GM12878 (cell line): ENCODE results near the gene SPG7. TPM values are rescaled to one million over a fixed set of nuclear protein-coding genes. Genes with fewer than 3 reads are reported as not detected.

Source experiments
- ATF7 ChIP-seq: fragments of 450-650 bp; IDR thresholded peaks from 2 replicates; pipeline ENCODE4 v1.6.1; 2016; ENCODE audit warnings: low read depth, mild to moderate bottlenecking
- BMI1 ChIP-seq: fragments of 450-650 bp; IDR thresholded peaks from 2 replicates; pipeline ENCODE4 v1.6.1; 2016; ENCODE audit warnings: mild to moderate bottlenecking, moderate library complexity, borderline replicate concordance
- CHD1 ChIP-seq: IDR thresholded peaks from 2 replicates; pipeline ENCODE4 v1.6.1; 2012; ENCODE audit warnings: low read depth, low read length, improper control_type of control experiment
- CHD2 ChIP-seq: IDR thresholded peaks from 2 replicates; pipeline ENCODE4 v1.6.1; 2011; ENCODE audit warnings: low read depth, low read length, improper control_type of control experiment, borderline replicate concordance
- CREM ChIP-seq: IDR thresholded peaks from 2 replicates; pipeline ENCODE4 v1.6.1; 2014; ENCODE audit warnings: antibody characterized with exemption, low read depth
- DPF2 ChIP-seq: fragments of 450-650 bp; IDR thresholded peaks from 2 replicates; pipeline ENCODE4 v1.6.1; 2017; ENCODE audit warnings: mild to moderate bottlenecking
- GABPA ChIP-seq: IDR thresholded peaks from 2 replicates; pipeline ENCODE4 v1.6.1; 2014; ENCODE audit warnings: antibody characterized with exemption, low read depth, mild to moderate bottlenecking, inconsistent platforms
- IKZF2 ChIP-seq, 2 experiments: fragments of 450-650 bp; IDR thresholded peaks; 2 replicates each; pipeline ENCODE4 v1.6.1; 2017; ENCODE audit warnings: mild to moderate bottlenecking in 2 of 2, moderate library complexity in 2 of 2
- NBN ChIP-seq: fragments of 450-650 bp; IDR thresholded peaks from 2 replicates; pipeline ENCODE4 v1.6.1; 2016
- NFXL1 ChIP-seq: fragments of 450-650 bp; IDR thresholded peaks from 2 replicates; pipeline ENCODE4 v1.6.1; 2017; ENCODE audit warnings: antibody characterized with exemption, mild to moderate bottlenecking, borderline replicate concordance
- NR2C1 ChIP-seq: fragments of 450-650 bp; IDR thresholded peaks from 2 replicates; pipeline ENCODE4 v1.6.1; 2017; ENCODE audit warnings: antibody characterized with exemption, mild to moderate bottlenecking, moderate library complexity
- RUNX3 ChIP-seq: IDR thresholded peaks from 2 replicates; pipeline ENCODE4 v1.6.1; 2012; ENCODE audit warnings: low read length, inconsistent platforms
- SMAD1 ChIP-seq: fragments of 450-650 bp; IDR thresholded peaks from 2 replicates; pipeline ENCODE4 v1.6.1; 2018; ENCODE audit warnings: mild to moderate bottlenecking, low read depth; ENCODE audit not compliant: partially characterized antibody
- SMARCA5 ChIP-seq: fragments of 450-650 bp; IDR thresholded peaks from 2 replicates; pipeline ENCODE4 v1.6.1; 2017; ENCODE audit warnings: mild to moderate bottlenecking
- SPI1 ChIP-seq: IDR thresholded peaks from 2 replicates; pipeline ENCODE4 v1.6.1; 2011; ENCODE audit warnings: low read depth, mild to moderate bottlenecking, low read length, moderate library complexity, borderline replicate concordance; ENCODE audit not compliant: insufficient read depth
- TCF3 ChIP-seq: IDR thresholded peaks from 2 replicates; pipeline ENCODE4 v1.6.1; 2012; ENCODE audit warnings: low read depth, mild to moderate bottlenecking, low read length, borderline replicate concordance; ENCODE audit not compliant: insufficient read depth
- polyA plus RNA-seq, 11 experiments: library from polyadenylated mRNA; depleted of rRNA in 4 of 11; unstranded in 6 of 11; stranded (reverse) in 5 of 11; fragments of >200 nt; fragmentation: Nextera tagmentation in 4 of 11; fragmentation: Illumina TruSeq in 1 of 11; extraction: Ambion mirVana in 4 of 11; extraction: Trizol in 1 of 11; gene quantifications; 1 replicate in 1 of 11; 2 replicates in 10 of 11; pipeline versions ENCODE4 v1.2.1 to v1.2.3, GENCODE V29; 2011 to 2016; ENCODE audit warnings: inconsistent platforms in 2 of 11, missing spikeins in 2 of 11, low read depth in 1 of 11
- total RNA-seq, 4 experiments: library from RNA; depleted of rRNA in 3 of 4; stranded (reverse); fragments of >200 nt in 3 of 4; fragmentation: Illumina TruSeq in 1 of 4; extraction: Trizol in 1 of 4; gene quantifications; 2 replicates each; pipeline versions ENCODE4 v1.2.1 to v1.2.3, GENCODE V29; 2013 to 2021
- TF ChIP-seq, protein P1 (sequence below): IDR thresholded peaks from 2 replicates; pipeline ENCODE4 v1.6.1; 2012; ENCODE audit warnings: mild to moderate bottlenecking, low read depth, low read length
- TF ChIP-seq, protein P2 (sequence below): fragments of 450-650 bp; IDR thresholded peaks from 2 replicates; pipeline ENCODE4 v1.6.1; 2017; ENCODE audit warnings: low read depth, mild to moderate bottlenecking, moderate library complexity
- TF ChIP-seq, protein P3 (sequence below): fragments of 450-650 bp; IDR thresholded peaks from 2 replicates; pipeline ENCODE4 v1.6.1; 2016; ENCODE audit warnings: mild to moderate bottlenecking
- TF ChIP-seq, protein P4 (sequence below): fragments of 450-650 bp; conservative IDR thresholded peaks from 2 replicates; pipeline ENCODE4 v1.6.1; 2017; ENCODE audit warnings: mild to moderate bottlenecking, moderate library complexity

Gene SPG7
- total and polyA plus RNA-seq, 10 of the 15 experiments (the other 5 are each of a cell fraction or from before 2014, with no cell fraction given): 5.9 to 75.9 (median 52.5) TPM

DNA sequence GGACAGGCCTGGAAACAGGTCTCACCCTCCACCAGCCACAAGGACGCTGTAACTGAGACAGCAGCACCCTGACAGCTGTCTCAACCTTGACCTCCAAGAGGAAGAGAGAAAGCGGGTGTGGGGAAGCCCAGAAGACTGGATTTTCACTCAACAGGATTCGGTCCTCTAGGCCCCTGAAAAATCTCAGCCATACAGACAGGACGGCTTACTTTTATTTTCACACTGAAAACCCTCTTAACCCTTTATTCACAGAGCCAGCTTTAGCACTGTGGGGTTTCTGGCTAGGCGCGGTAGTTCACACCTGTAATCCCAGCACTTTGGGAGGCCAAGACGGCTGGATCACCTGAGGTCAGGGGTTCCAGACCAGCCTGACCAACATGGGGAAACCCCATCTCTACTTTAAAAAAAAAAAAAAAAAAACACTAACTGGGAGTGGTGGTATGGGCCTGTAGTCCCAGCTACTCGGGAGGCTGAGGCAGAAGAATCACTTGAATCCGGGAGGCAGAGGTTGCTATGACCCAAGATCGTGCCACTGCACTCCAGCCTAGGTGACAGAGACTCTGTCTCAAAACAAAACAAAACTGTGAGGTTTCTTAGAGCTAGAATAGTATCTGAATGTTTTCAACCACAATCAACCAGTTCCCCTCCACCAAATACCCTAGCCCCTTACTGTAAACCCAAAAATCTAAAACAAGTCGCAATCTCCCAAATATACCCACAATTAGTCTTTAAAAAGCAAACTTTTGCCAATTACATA, 23.1 kb upstream of the SPG7 start (continued):
- TF ChIP-seq, protein P1, sequence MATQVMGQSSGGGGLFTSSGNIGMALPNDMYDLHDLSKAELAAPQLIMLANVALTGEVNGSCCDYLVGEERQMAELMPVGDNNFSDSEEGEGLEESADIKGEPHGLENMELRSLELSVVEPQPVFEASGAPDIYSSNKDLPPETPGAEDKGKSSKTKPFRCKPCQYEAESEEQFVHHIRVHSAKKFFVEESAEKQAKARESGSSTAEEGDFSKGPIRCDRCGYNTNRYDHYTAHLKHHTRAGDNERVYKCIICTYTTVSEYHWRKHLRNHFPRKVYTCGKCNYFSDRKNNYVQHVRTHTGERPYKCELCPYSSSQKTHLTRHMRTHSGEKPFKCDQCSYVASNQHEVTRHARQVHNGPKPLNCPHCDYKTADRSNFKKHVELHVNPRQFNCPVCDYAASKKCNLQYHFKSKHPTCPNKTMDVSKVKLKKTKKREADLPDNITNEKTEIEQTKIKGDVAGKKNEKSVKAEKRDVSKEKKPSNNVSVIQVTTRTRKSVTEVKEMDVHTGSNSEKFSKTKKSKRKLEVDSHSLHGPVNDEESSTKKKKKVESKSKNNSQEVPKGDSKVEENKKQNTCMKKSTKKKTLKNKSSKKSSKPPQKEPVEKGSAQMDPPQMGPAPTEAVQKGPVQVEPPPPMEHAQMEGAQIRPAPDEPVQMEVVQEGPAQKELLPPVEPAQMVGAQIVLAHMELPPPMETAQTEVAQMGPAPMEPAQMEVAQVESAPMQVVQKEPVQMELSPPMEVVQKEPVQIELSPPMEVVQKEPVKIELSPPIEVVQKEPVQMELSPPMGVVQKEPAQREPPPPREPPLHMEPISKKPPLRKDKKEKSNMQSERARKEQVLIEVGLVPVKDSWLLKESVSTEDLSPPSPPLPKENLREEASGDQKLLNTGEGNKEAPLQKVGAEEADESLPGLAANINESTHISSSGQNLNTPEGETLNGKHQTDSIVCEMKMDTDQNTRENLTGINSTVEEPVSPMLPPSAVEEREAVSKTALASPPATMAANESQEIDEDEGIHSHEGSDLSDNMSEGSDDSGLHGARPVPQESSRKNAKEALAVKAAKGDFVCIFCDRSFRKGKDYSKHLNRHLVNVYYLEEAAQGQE: no peak
- TF ChIP-seq, protein P2, sequence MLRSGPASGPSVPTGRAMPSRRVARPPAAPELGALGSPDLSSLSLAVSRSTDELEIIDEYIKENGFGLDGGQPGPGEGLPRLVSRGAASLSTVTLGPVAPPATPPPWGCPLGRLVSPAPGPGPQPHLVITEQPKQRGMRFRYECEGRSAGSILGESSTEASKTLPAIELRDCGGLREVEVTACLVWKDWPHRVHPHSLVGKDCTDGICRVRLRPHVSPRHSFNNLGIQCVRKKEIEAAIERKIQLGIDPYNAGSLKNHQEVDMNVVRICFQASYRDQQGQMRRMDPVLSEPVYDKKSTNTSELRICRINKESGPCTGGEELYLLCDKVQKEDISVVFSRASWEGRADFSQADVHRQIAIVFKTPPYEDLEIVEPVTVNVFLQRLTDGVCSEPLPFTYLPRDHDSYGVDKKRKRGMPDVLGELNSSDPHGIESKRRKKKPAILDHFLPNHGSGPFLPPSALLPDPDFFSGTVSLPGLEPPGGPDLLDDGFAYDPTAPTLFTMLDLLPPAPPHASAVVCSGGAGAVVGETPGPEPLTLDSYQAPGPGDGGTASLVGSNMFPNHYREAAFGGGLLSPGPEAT: peak; percentile 82
- TF ChIP-seq CHD1 (no peak), ATF7 (peak; percentile 51), DPF2 (peak; percentile 60; the same call in 1 of the 2 replicates), TCF3 (peak; percentile 83; the same call in 1 of the 2 replicates), IKZF2 (IDR thresholded peaks at IDR 0.05) (peak; percentile 72 to 77; a peak in 2 of 4 replicates), BMI1 (no peak), RUNX3 (peak; percentile 82), GABPA (0 out of 2 replicates have a peak, but pooled peaks have one; percentile 15), NFXL1 (no peak), CREM (peak; percentile 34; the same call in 1 of the 2 replicates), CHD2 (no peak; the same call in 1 of the 2 replicates), SMAD1 (no peak), NR2C1 (peak; percentile 83), NBN (peak; percentile 71), SPI1 (peak; percentile 79), SMARCA5 (no peak)
- TF ChIP-seq, protein P3, sequence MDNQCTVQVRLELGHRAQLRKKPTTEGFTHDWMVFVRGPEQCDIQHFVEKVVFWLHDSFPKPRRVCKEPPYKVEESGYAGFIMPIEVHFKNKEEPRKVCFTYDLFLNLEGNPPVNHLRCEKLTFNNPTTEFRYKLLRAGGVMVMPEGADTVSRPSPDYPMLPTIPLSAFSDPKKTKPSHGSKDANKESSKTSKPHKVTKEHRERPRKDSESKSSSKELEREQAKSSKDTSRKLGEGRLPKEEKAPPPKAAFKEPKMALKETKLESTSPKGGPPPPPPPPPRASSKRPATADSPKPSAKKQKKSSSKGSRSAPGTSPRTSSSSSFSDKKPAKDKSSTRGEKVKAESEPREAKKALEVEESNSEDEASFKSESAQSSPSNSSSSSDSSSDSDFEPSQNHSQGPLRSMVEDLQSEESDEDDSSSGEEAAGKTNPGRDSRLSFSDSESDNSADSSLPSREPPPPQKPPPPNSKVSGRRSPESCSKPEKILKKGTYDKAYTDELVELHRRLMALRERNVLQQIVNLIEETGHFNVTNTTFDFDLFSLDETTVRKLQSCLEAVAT: peak; percentile 85
- TF ChIP-seq, protein P4, sequence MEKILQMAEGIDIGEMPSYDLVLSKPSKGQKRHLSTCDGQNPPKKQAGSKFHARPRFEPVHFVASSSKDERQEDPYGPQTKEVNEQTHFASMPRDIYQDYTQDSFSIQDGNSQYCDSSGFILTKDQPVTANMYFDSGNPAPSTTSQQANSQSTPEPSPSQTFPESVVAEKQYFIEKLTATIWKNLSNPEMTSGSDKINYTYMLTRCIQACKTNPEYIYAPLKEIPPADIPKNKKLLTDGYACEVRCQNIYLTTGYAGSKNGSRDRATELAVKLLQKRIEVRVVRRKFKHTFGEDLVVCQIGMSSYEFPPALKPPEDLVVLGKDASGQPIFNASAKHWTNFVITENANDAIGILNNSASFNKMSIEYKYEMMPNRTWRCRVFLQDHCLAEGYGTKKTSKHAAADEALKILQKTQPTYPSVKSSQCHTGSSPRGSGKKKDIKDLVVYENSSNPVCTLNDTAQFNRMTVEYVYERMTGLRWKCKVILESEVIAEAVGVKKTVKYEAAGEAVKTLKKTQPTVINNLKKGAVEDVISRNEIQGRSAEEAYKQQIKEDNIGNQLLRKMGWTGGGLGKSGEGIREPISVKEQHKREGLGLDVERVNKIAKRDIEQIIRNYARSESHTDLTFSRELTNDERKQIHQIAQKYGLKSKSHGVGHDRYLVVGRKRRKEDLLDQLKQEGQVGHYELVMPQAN: peak; percentile 51; the same call in 1 of the 2 replicates
